Erythroblast (primary cell): ENCODE results near the gene HSP90B1.

ENCODE experiments used
- GATA1 ChIP-seq: IDR thresholded peaks from 2 replicates; pipeline ENCODE4 v1.6.1; 2011; ENCODE audit warnings: low read depth, mild to moderate bottlenecking, control low read depth, low read length, moderate library complexity
- POLR2A ChIP-seq: IDR thresholded peaks from 2 replicates; pipeline ENCODE4 v1.6.1; 2011; ENCODE audit warnings: mild to moderate bottlenecking, low read length

DNA sequence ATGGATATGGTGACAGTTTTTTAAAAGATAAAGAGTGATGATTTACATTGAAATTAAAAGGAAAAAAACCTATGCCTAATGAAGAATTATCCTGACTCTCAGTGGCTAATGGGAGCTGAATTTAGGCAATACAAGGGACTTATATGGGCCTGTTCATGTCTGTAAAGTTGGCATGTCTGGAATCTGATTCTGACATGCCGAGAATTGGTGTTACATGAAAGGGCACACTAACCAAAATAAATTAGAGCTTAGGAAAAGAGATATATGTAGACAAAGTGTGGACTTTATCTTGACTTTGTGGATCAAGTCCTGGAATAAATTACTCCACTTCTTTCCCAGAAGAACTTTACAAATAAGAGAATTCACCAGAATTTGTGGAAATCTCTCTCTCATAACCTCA is 36.5 kb downstream of the HSP90B1 start:
- TF ChIP-seq POLR2A = no peak
- no peak for TF ChIP-seq GATA1
